Heart right ventricle (tissue), 16 donors: ENCODE results near the gene PIGV. TPM values are rescaled to one million over a fixed set of nuclear protein-coding genes. Genes with fewer than 3 reads are reported as not detected.
"Not testable (repeated sequence)": the region's sequence is repeated elsewhere in the genome, so short reads cannot be mapped to it uniquely, and the experiment has no call there.

ENCODE experiments used
- ATAC-seq, 8 donors: fragments of 200-7000 bp; cut with Tn5 transposase; one replicate each; pipeline ENCODE4 v1.9.1; 2020; ENCODE audit warnings: mild to moderate bottlenecking in 8 of 8, moderate library complexity in 8 of 8, moderate number of reproducible peaks in 1 of 8
- DNase-seq, 2 donors: peaks; one replicate each; pipeline ENCODE4 v3.0.0-alpha.2; 2020
- H3K27ac ChIP-seq, 10 donors: fragments of 200-600 bp; sonication (generic) in 2 of 10; one replicate each; pipeline versions ENCODE4 v1.5.0 to v1.8.0; 2020 to 2022; ENCODE audit warnings: mild to moderate bottlenecking in 3 of 10
- H3K27me3 ChIP-seq, 7 donors: fragments of 200-600 bp; one replicate each; pipeline ENCODE4 v1.8.0; 2021 to 2022; ENCODE audit warnings: mild to moderate bottlenecking in 2 of 7
- H3K36me3 ChIP-seq, 9 donors: fragments of 200-600 bp; sonication (generic) in 1 of 9; one replicate each; pipeline versions ENCODE4 v1.5.0 to v1.8.0; 2020 to 2022; ENCODE audit warnings: mild to moderate bottlenecking in 2 of 9
- H3K4me1 ChIP-seq, 9 donors: fragments of 200-600 bp; sonication (generic) in 1 of 9; one replicate each; pipeline versions ENCODE4 v1.5.0 to v1.8.0; 2020 to 2022; ENCODE audit warnings: mild to moderate bottlenecking in 4 of 9
- H3K4me3 ChIP-seq, 10 donors: fragments of 200-600 bp; sonication (generic) in 2 of 10; one replicate each; pipeline versions ENCODE4 v1.5.0 to v1.8.0; 2020 to 2022; ENCODE audit warnings: mild to moderate bottlenecking in 7 of 10, moderate library complexity in 2 of 10
- H3K9me3 ChIP-seq, 11 donors: fragments of 200-600 bp in 10 of 11; sonication (generic) in 2 of 11; one replicate each; pipeline versions ENCODE4 v1.5.0 to v1.8.0; 2013 to 2022; ENCODE audit warnings: mild to moderate bottlenecking in 2 of 11, control low read depth in 1 of 11, moderate library complexity in 1 of 11
- WGBS, 2 donors: extraction: QIAGEN DNeasy Blood & Tissue Kit; methylation state at CpG; one replicate each; pipeline ENCODE4 v1.1.7; 2013; ENCODE audit warnings: inconsistent platforms in 1 of 2; 5-methylcytosine and 5-hydroxymethylcytosine counted together
- intact Hi-C, 10 donors: fragments of 100-400 bp; cut with DNase I; formaldehyde crosslinking; loops; one replicate each; pipeline versions ENCODE4 v1.11.1 to v1.14.2; 2022
- polyA plus RNA-seq, 2 donors: library from polyadenylated mRNA; stranded (reverse); fragments of 200-250 nt; gene quantifications; one replicate each; pipeline ENCODE4 v1.2.3, GENCODE V29; 2013
- total RNA-seq, 10 donors: library from RNA; stranded (reverse); fragmentation: NEBNext Ultra II Directional in 3 of 10; extraction: Animal tissue kit (Norgen Biotek cat#: 25700) in 3 of 10; gene quantifications; one replicate each; pipeline versions ENCODE4 v1.2.1 to v1.2.4, GENCODE V29; 2021 to 2023
- TF ChIP-seq, protein P1 (sequence below), 9 donors: fragments of 200-600 bp; sonication (generic) in 2 of 9; IDR thresholded peaks; one replicate each; pipeline versions ENCODE4 v1.5.0 to v1.8.0; 2021 to 2022; ENCODE audit warnings: antibody characterized with exemption in 9 of 9, mild to moderate bottlenecking in 5 of 9, moderate library complexity in 1 of 9
- donor health status: Arrhythmogenic right ventricular cardiomyopathy.
- donor health status: ischemic (EF 13 %, LVEDD 7.1; RV severe dilation, severe dysfunction).
- donor health status: healthy with polysubstance abuse.
- donor health status: DM: no; HTN: yes; CAD: no.
- donor health status: DM: no; HTN: no; CAD: no.
- donor health status: ischemic (EF 25% LVEDD 6.9; RV normal size, moderate dysfunction).
- donor health status: ischemic (EF 25% LVEDD 5.7; RV mildly dilated, moderate dysfunction).
- donor health status: healthy.
- donor health status: DM: yes; HTN: yes; CAD: no.
- donor health status: Ischemic cardiomyopathy.
- donor health status: ischemic (EF 35%, LVEDD 5.7; RV mildly dilated, moderate dysfunction).
- donor health status: nonischemic (EF 11% LVEDD 7.7; RV severe dilation, severe dysfunction).
- donor health status: DM: yes; HTN: yes; CAD: no.
- donor health status: PGD.
- donor health status: ischemic (EF 29% LVEDD 5.4; RV normal size, mild dysfunction).
- donor health status: nonischemic (EF 23%, LVEDD 6.1; RV moderate dilation, normal function).

Gene PIGV
- total and polyA plus RNA-seq, 12 donors, result 2.7 to 7.5 (median 4.1) TPM

- ATAC-seq (no peak), DNase-seq (no peak)
- intact Hi-C loops, result no loop called here
- H3K9me3 ChIP-seq, result no peaks in the 10 kb centered on the region
- TF ChIP-seq, protein P1, sequence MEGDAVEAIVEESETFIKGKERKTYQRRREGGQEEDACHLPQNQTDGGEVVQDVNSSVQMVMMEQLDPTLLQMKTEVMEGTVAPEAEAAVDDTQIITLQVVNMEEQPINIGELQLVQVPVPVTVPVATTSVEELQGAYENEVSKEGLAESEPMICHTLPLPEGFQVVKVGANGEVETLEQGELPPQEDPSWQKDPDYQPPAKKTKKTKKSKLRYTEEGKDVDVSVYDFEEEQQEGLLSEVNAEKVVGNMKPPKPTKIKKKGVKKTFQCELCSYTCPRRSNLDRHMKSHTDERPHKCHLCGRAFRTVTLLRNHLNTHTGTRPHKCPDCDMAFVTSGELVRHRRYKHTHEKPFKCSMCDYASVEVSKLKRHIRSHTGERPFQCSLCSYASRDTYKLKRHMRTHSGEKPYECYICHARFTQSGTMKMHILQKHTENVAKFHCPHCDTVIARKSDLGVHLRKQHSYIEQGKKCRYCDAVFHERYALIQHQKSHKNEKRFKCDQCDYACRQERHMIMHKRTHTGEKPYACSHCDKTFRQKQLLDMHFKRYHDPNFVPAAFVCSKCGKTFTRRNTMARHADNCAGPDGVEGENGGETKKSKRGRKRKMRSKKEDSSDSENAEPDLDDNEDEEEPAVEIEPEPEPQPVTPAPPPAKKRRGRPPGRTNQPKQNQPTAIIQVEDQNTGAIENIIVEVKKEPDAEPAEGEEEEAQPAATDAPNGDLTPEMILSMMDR (IDR thresholded peaks at IDR 0.05), result no peak
- no peak overlapping the region for H3K4me3 ChIP-seq
- H3K27ac ChIP-seq, result peak overlapping the region in 1 of 10 donors; percentile 88
- peaks cover 12 to 56% (median 30%) of the 10 kb centered on the region in 9 donors for H3K4me1 ChIP-seq
- peaks cover 0 to 61% (median 25%) of the 10 kb centered on the region in 9 donors for H3K36me3 ChIP-seq
- 96 to 97% methylated on average over 3 of the region's 3 CpGs for WGBS, 2 donors
- no peaks in the 10 kb centered on the region for H3K27me3 ChIP-seq
These were observed 43.3 kb downstream of the PIGV start for GRCh38 chr1:26831059-26831458.

DNA sequence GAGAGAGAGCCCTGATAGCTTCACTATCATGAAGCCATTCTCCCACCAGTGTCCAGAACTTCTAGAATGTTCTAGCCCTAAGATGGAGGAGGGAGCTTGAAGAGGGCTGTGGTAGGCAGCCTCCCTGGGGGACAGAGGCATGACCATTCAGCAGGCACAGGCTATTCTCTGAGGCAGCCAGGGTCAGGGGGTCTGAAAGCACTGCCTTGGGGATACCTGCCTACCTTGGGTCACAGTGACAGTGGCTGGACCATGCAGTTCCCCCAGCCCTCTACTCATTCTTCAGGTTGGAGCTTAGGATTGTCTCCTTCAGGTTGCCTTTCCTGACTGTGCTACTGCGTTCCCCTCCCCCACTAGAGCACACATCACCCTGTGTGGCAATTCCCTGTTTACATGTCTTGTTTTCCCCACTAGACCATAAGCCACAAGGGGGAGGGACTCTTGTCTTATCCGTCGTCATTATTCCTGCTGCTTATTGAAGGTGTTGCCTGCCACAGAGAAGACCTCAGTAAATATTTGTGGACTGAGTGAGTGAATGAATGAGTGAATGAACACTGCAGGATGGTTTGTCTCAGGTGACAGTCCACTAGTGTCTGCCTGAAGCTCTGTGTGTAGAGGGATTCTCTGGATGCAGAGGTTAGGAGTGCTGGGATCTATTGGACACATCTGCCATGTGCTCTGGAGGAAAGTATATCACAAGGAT lies 43.9 kb downstream of the PIGV start:
- TF ChIP-seq, protein P1 (IDR thresholded peaks at IDR 0.05), result no peak
- ATAC-seq (no peak), DNase-seq (no peak)
- Histone ChIP-seq H3K36me3 (peaks cover 0 to 68% (median 25%) of the 10 kb centered on the region in 9 donors), H3K4me1 (peaks cover 12 to 55% (median 27%) of the 10 kb centered on the region in 9 donors), H3K9me3 (no peaks in the 10 kb centered on the region), H3K27me3 (no peaks in the 10 kb centered on the region), H3K27ac (peak overlapping the region in 2 of 10 donors; percentile 29 to 88), H3K4me3 (no peak overlapping the region)
- WGBS, 2 donors, result 75% methylated on average over 3 of the region's 3 CpGs
- intact Hi-C loops, result no loop called here

- Histone ChIP-seq H3K27ac (peak overlapping the region in 2 of 10 donors; percentile 29 to 88), H3K36me3 (peaks cover 0 to 71% (median 25%) of the 10 kb centered on the region in 9 donors), H3K27me3 (no peaks in the 10 kb centered on the region), H3K4me1 (peaks cover 11 to 53% (median 27%) of the 10 kb centered on the region in 9 donors), H3K4me3 (no peak overlapping the region), H3K9me3 (no peaks in the 10 kb centered on the region)
- intact Hi-C loops, result no loop called here
- ATAC-seq (no peak), DNase-seq (no peak)
- WGBS, 2 donors, result 90 to 93% methylated on average over 16 of the region's 16 CpGs
- TF ChIP-seq, protein P1 (IDR thresholded peaks at IDR 0.05), result no peak
These were observed 44.7 kb downstream of the PIGV start for GRCh38 chr1:26832249-26832960.

- Histone ChIP-seq H3K27me3 (no peaks in the 10 kb centered on the region), H3K4me1 (peaks cover 2 to 47% (median 14%) of the 10 kb centered on the region in 9 donors), H3K9me3 (no peaks in the 10 kb centered on the region), H3K36me3 (peaks cover 0 to 84% (median 25%) of the 10 kb centered on the region in 9 donors), H3K27ac (peak overlapping the region in 2 of 10 donors; percentile 36 to 88), H3K4me3 (peak overlapping the region in 1 of 10 donors; percentile 2)
- DNase-seq (no peak), ATAC-seq (peak in 7 of 8 donors; percentile 35 to 55 (median 41))
- intact Hi-C loops, result no loop called here
- WGBS, 2 donors, result 83 to 90% methylated on average over 23 of the region's 23 CpGs
- TF ChIP-seq, protein P1 (IDR thresholded peaks at IDR 0.05), result peak in 1 of 9 donors; percentile 14
These were observed 46.0 kb downstream of the PIGV start for GRCh38 chr1:26833432-26834405.

DNA sequence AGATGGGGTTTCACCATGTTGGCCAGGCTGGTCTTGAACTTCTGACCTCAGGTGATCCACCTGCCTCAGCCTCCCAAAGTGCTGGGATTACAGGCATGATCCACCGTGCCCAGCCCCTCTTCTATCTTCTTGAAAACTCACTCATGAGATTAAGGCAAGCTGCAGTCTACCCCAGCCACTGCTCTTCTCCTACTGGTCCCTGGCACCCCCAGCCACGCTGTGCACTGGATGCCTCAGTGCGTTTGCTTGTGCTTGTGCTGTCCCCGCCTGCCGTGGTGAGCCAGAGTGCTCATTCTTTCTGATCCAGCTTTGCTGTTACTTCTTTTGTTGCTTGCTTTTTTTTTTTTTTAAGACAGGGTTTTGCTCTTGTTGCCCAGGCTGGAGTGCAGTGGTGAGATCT lies 49.9 kb downstream of the PIGV start:
- DNase-seq, H3K4me3 ChIP-seq, H3K27ac ChIP-seq, H3K27me3 ChIP-seq, ATAC-seq, H3K9me3 ChIP-seq, intact Hi-C loops: not testable (repeated sequence)
- Histone ChIP-seq H3K4me1 (peaks cover 0 to 27% (median 0%) of the 10 kb centered on the region in 9 donors), H3K36me3 (peaks cover 0 to 98% (median 20%) of the 10 kb centered on the region in 9 donors)
- 95 to 96% methylated on average over 5 of the region's 5 CpGs for WGBS, 2 donors
